K562 (cell line): ENCODE measurements around the gene ANKRD16.

Experiments used
- ARID3A ChIP-seq: IDR thresholded peaks from 2 replicates; pipeline ENCODE4 v1.6.1; 2012; ENCODE audit warnings: low read depth, low read length, improper control_type of control experiment, borderline replicate concordance
- ETV1 ChIP-seq: fragments of 450-650 bp; conservative IDR thresholded peaks from 2 replicates; pipeline ENCODE4 v1.6.1; 2016; ENCODE audit warnings: missing genetic modification characterization, control low read depth, low read depth, missing compliant biosample characterization
- NEUROD1 ChIP-seq: fragments of 150-350 bp; IDR thresholded peaks from 2 replicates; pipeline ENCODE4 v1.6.1; 2014; ENCODE audit warnings: borderline replicate concordance, low read length, low read depth; ENCODE audit not compliant: partially characterized antibody
- NFIC ChIP-seq: fragments of 450-650 bp; IDR thresholded peaks from 2 replicates; pipeline ENCODE4 v1.6.1; 2017; ENCODE audit warnings: mild to moderate bottlenecking, inconsistent platforms

- TF ChIP-seq NFIC (no peak), NEUROD1 (no peak), ETV1 (tag) (no peak), ARID3A (no peak)
Observed at GRCh38 chr10:5888351-5888750, 1.3 kb downstream of the ANKRD16 start.
